Testis (tissue), 5 donors: ENCODE data around the gene PRR9. TPM values are rescaled to one million over a fixed set of nuclear protein-coding genes. Genes with fewer than 3 reads are reported as not detected.
"Not testable (repeated sequence)": the region's sequence is repeated elsewhere in the genome, so short reads cannot be mapped to it uniquely, and the experiment has no call there.

Experiments
- DNase-seq: peaks from one replicate; pipeline ENCODE4 v3.0.0-alpha.2; 2019
- H3K27ac ChIP-seq, 2 donors: fragments of 200-600 bp; sonication (generic); one replicate each; pipeline ENCODE4 v1.5.1; 2019
- H3K27me3 ChIP-seq: fragments of 200-600 bp; sonication (generic); one replicate; pipeline ENCODE4 v1.5.1; 2019
- H3K36me3 ChIP-seq: fragments of 200-600 bp; sonication (generic); one replicate; pipeline ENCODE4 v1.5.1; 2017; ENCODE audit warnings: low read depth; ENCODE audit errors: missing control alignments
- H3K4me1 ChIP-seq: fragments of 200-600 bp; sonication (generic); one replicate; pipeline ENCODE4 v1.5.1; 2019
- H3K4me3 ChIP-seq, 2 donors: fragments of 200-600 bp; sonication (generic); one replicate each; pipeline ENCODE4 v1.5.1; 2017 to 2019
- H3K9me3 ChIP-seq: fragments of 200-600 bp; sonication (generic); one replicate; pipeline ENCODE4 v1.5.1; 2017
- CTCF ChIP-seq, 3 experiments: fragments of 450-650 bp in 2 of 3; fragments of 200-600 bp in 1 of 3; sonication (generic) in 1 of 3; IDR thresholded peaks; one replicate each; pipeline ENCODE4 v1.5.1; 2016 to 2019; ENCODE audit warnings: antibody characterized with exemption in 3 of 3, mild to moderate bottlenecking in 2 of 3, moderate library complexity in 1 of 3
- POLR2A ChIP-seq: fragments of 450-650 bp; IDR thresholded peaks from one replicate; pipeline ENCODE4 v1.6.1; 2017; ENCODE audit warnings: antibody characterized with exemption, mild to moderate bottlenecking, moderate library complexity
- WGBS, 2 donors: methylation state at CpG; one replicate each; pipeline ENCODE4 v1.1.5; 2018; 5-methylcytosine and 5-hydroxymethylcytosine counted together
- intact Hi-C: fragments of 100-400 bp; cut with DNase I; formaldehyde crosslinking; loops from one replicate; pipeline ENCODE4 v1.15.1; 2023; ENCODE audit warnings: low total_unique reads
- long read RNA-seq, 2 donors: transcript quantifications; one replicate each; lab custom pipeline, GENCODE V29; 2026
- polyA plus RNA-seq: library from polyadenylated mRNA; stranded (reverse); fragments of 350-450 nt; fragmentation: Illumina TruSeq; extraction: RNeasy Lipid Tissue Mini Kit (QIAGEN cat#74804); gene quantifications from one replicate; pipeline ENCODE4 v1.2.3, GENCODE V29; 2014; ENCODE audit warnings: low read depth, low replicate concordance; ENCODE audit not compliant: insufficient read depth
- total RNA-seq, 2 donors: library from RNA; depleted of rRNA; stranded (reverse); fragments of >200 nt; gene quantifications; one replicate each; pipeline ENCODE4 v1.2.3, GENCODE V29; 2016

The PRR9 gene
- total RNA-seq (1 to 10 TPM in 1 of 2 donors, under 1 TPM in 1; 0.31 to 2.8 TPM), polyA plus RNA-seq (3.5 TPM)
- long read RNA-seq, donor 1, result 0 reads
- long read RNA-seq, donor 2, result 0 reads

GRCh38 chr1:153217212-153217611, at the start of gene PRR9:
Gene PRR9, plus strand, starts transcription at chr1:153217584. Its CDS starts 561 bp downstream, at chr1:153218145.
- intact Hi-C loops, result no loop called here
- Histone ChIP-seq H3K36me3 (no peaks in the 10 kb centered on the region), H3K27ac (no peak within 1 kb of the TSS), H3K9me3 (no peaks in the 10 kb centered on the region), H3K4me1 (no peaks in the 10 kb centered on the region), H3K4me3 (no peak within 1 kb of the TSS), H3K27me3 (no peaks in the 10 kb centered on the region)
- TF ChIP-seq CTCF (IDR thresholded peaks at IDR 0.05) (no peak), POLR2A (no peak)
- 77 to 93% methylated on average over 3 of the region's 3 CpGs for WGBS, 2 donors
- DNase-seq, result no peak

- H3K4me1 ChIP-seq, result no peaks in the 10 kb centered on the region
- H3K9me3 ChIP-seq, result no peaks in the 10 kb centered on the region
- TF ChIP-seq CTCF (IDR thresholded peaks at IDR 0.05) (no peak), POLR2A (no peak)
- intact Hi-C loops, result no loop called here
- no peak for DNase-seq
- 85 to 91% methylated on average over 2 of the region's 2 CpGs for WGBS, 2 donors
- no peaks in the 10 kb centered on the region for H3K27me3 ChIP-seq
- H3K27ac ChIP-seq, result no peak overlapping the region
- no peak overlapping the region for H3K4me3 ChIP-seq
- H3K36me3 ChIP-seq, result no peaks in the 10 kb centered on the region
Observed at GRCh38 chr1:153168686-153169085, 48.7 kb upstream of the PRR9 start.

GRCh38 chr1:153174624-153175023, 42.8 kb upstream of the PRR9 start:
- intact Hi-C loops, result no loop called here
- H3K9me3 ChIP-seq, result no peaks in the 10 kb centered on the region
- H3K27me3 ChIP-seq, result no peaks in the 10 kb centered on the region
- no peak overlapping the region for H3K27ac ChIP-seq
- no peak overlapping the region for H3K4me3 ChIP-seq
- H3K36me3 ChIP-seq, result no peaks in the 10 kb centered on the region
- no peaks in the 10 kb centered on the region for H3K4me1 ChIP-seq
- no peak for DNase-seq
- no peak for TF ChIP-seq CTCF (IDR thresholded peaks at IDR 0.05)
- TF ChIP-seq POLR2A, result no peak

GRCh38 chr1:153178922-153179321, 38.5 kb upstream of the PRR9 start:
- Histone ChIP-seq H3K27me3 (no peaks in the 10 kb centered on the region), H3K4me1 (no peaks in the 10 kb centered on the region), H3K27ac (no peak overlapping the region), H3K4me3 (no peak overlapping the region), H3K36me3 (no peaks in the 10 kb centered on the region), H3K9me3 (no peaks in the 10 kb centered on the region)
- no peak for DNase-seq
- intact Hi-C loops, result no loop called here
- TF ChIP-seq POLR2A (no peak), CTCF (IDR thresholded peaks at IDR 0.05) (no peak)

- TF ChIP-seq CTCF (IDR thresholded peaks at IDR 0.05), result no peak
- Histone ChIP-seq H3K9me3 (no peaks in the 10 kb centered on the region), H3K4me3 (no peak overlapping the region), H3K4me1 (no peaks in the 10 kb centered on the region), H3K27me3 (no peaks in the 10 kb centered on the region), H3K36me3 (no peaks in the 10 kb centered on the region), H3K27ac (no peak overlapping the region)
- no peak for DNase-seq
- intact Hi-C loops, result no loop called here
- 82 to 86% methylated on average over 4 of the region's 4 CpGs for WGBS, 2 donors
Observed at GRCh38 chr1:153180556-153180955, 36.8 kb upstream of the PRR9 start.

GRCh38 chr1:153188301-153188700, 29.1 kb upstream of the PRR9 start:
- H3K4me1 ChIP-seq, H3K36me3 ChIP-seq, intact Hi-C loops, H3K27ac ChIP-seq, DNase-seq, H3K4me3 ChIP-seq, H3K9me3 ChIP-seq, H3K27me3 ChIP-seq: not testable (repeated sequence)
- 88 to 100% methylated on average over 2 to 4 of the region's 4 CpGs for WGBS, 2 donors
